Calu3 (cell line): ENCODE data around the gene GFY. TPM values are rescaled to one million over a fixed set of nuclear protein-coding genes. Genes with fewer than 3 reads are reported as not detected.

Experiments
- Bru-seq: library from RNA; stranded (reverse); fragments of 400-500 nt; gene quantifications from one replicate; lab custom pipeline; 2021; lab: Mats Ljungman, UMichigan
- BruChase-seq, 2 experiments: library from RNA; stranded (reverse); fragments of 400-500 nt; gene quantifications; one replicate each; lab custom pipeline; 2021; lab: Mats Ljungman, UMichigan
- BruUV-seq: library from RNA; stranded (reverse); fragments of 400-500 nt; replicated peaks from 2 replicates; lab custom pipeline; 2021; lab: Mats Ljungman, UMichigan
- CTCF ChIA-PET: fragments of 300-600 bp; sonication (Branson Sonifier 250); formaldehyde crosslinking; loops from one replicate; lab custom pipeline; 2022; ENCODE audit warnings: antibody characterized with exemption; lab: Charles Lee
- DNase-seq: peaks from one replicate; pipeline ENCODE4 v3.0.0; 2022
- H3K27ac Mint-ChIP-seq: one replicate; pipeline ENCODE4 v1.8.0; 2022; ENCODE audit warnings: mixed read lengths; ENCODE audit not compliant: unreplicated experiment
- H3K27me3 Mint-ChIP-seq: one replicate; pipeline ENCODE4 v1.8.0; 2022; ENCODE audit warnings: mixed read lengths; ENCODE audit not compliant: unreplicated experiment
- H3K36me3 Mint-ChIP-seq: one replicate; pipeline ENCODE4 v1.8.0; 2022; ENCODE audit warnings: mild to moderate bottlenecking, moderate library complexity, mixed read lengths; ENCODE audit not compliant: insufficient read depth, unreplicated experiment
- H3K4me1 Mint-ChIP-seq: one replicate; pipeline ENCODE4 v1.8.0; 2022; ENCODE audit warnings: mild to moderate bottlenecking, low read depth, mixed read lengths; ENCODE audit not compliant: unreplicated experiment
- H3K4me3 Mint-ChIP-seq: one replicate; pipeline ENCODE4 v1.8.0; 2022; ENCODE audit warnings: mild to moderate bottlenecking, low read depth, moderate library complexity, mixed read lengths; ENCODE audit not compliant: unreplicated experiment
- H3K9me3 Mint-ChIP-seq: one replicate; pipeline ENCODE4 v1.8.0; 2022; ENCODE audit warnings: low read depth, mixed read lengths; ENCODE audit not compliant: unreplicated experiment
- CTCF ChIP-seq: fragments of 200-600 bp; IDR thresholded peaks from one replicate; pipeline ENCODE4 v1.8.0; 2022; ENCODE audit warnings: antibody characterized with exemption; ENCODE audit not compliant: unreplicated experiment
- intact Hi-C: fragments of 100-400 bp; cut with micrococcal nuclease; formaldehyde crosslinking; loops from one replicate; pipeline ENCODE4 v1.10.0; 2022; ENCODE audit not compliant: unreplicated experiment
- long read RNA-seq: library from polyadenylated mRNA; stranded (forward); transcript quantifications from one replicate; pipeline ENCODE4 v2.0.0, GENCODE V29; 2022
- total RNA-seq: library from RNA; stranded (reverse); gene quantifications from 2 replicates; pipeline ENCODE4 v1.2.3, GENCODE V29; 2022

The GFY gene, protein sequence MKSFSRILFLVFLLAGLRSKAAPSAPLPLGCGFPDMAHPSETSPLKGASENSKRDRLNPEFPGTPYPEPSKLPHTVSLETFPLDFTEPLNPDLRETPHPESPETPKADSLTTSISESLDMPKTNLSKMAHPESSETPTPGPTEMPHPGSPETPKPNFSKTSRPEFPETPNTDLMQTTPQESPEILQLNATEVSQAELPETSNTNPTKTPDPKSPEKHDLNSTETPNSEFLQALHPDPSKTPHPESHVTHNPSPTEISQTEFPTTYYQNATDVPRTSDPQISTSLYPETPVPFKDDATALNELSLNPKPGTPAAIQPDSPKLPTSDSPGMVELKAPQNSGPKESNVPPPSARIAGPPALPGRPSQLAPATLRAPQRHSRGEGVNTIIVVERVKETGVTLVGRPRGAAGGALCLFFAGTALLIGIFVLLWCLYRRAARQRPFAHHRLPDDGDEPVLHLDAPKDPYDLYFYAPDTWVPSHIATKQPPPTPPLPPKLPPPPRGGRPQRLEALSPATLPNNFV
- total RNA-seq (not detected in 2 replicates), Bru-seq, nascent RNA (not detected), BruChase-seq, experiment 1, labeled RNA remaining after a 6-hour chase (not detected), BruChase-seq, experiment 2, labeled RNA remaining after a 2-hour chase (not detected)
- long read RNA-seq, partial matches to known transcripts = 1 of 1 reads
- long read RNA-seq, other reads (novel, unspliced or antisense) = 0 of 1 reads

- Mint-ChIP-seq H3K36me3 (peaks cover 5% of the 10 kb centered on the region), H3K4me1 (peaks cover 39% of the 10 kb centered on the region), H3K9me3 (no peaks in the 10 kb centered on the region), H3K27me3 (peaks cover 100% of the 10 kb centered on the region), H3K4me3 (no peak within 1 kb of the TSS), H3K27ac (no peak within 1 kb of the TSS)
- CTCF ChIA-PET = no interaction called here
- BruUV-seq = no TSS peak
- no peak for DNase-seq
- TF ChIP-seq CTCF = no peak
- intact Hi-C loops = loop anchor here (5.0 kb wide), 1 partner anchor 33 kb away; no protein-coding TSS in a partner anchor
Observed at GRCh38 chr19:49425178-49425577, at the start of gene GFY. GFY (plus strand) TSS chr19:49425388; CDS start chr19:49426431, 1,043 bp downstream.

GRCh38 chr19:49378512-49378911, 46.7 kb upstream of the GFY start:
- CTCF ChIA-PET = interaction anchor here (0.6 to 0.7 kb wide), 3 partner anchors 46 to 362 kb away, joined by 3 to 4 read pairs (median 3); no protein-coding TSS in a partner anchor
- no peaks in the 10 kb centered on the region for H3K36me3 Mint-ChIP-seq
- TF ChIP-seq CTCF = no peak
- no peak overlapping the region for H3K27ac Mint-ChIP-seq
- no TSS peak for BruUV-seq
- DNase-seq = no peak
- no peak overlapping the region for H3K4me3 Mint-ChIP-seq
- H3K9me3 Mint-ChIP-seq = peaks cover 5% of the 10 kb centered on the region
- no peaks in the 10 kb centered on the region for H3K4me1 Mint-ChIP-seq
- H3K27me3 Mint-ChIP-seq = peaks cover 44% of the 10 kb centered on the region
- intact Hi-C loops = no loop called here

DNA sequence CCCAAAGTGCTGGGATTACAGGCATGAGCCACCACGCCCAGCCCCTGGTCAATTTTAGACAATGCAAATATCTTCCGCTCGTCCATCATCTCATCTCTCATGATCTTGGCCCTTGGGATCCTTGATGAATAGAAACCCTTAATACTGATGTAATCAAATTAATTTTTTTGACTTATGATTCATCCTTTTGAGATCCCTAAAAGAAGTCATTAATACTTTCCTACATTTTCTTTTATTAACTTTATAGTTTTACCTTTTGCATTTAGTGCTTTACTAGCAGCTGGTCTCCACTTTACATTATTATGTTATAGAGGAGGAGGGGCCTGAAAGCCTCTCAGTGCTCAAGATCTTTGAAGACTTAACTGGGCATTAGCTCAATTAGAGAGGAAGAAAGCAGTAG, 44.8 kb upstream of the GFY start:
- no peak overlapping the region for H3K4me3 Mint-ChIP-seq
- CTCF ChIA-PET = no interaction called here
- intact Hi-C loops = no loop called here
- no peaks in the 10 kb centered on the region for H3K36me3 Mint-ChIP-seq
- peaks cover 33% of the 10 kb centered on the region for H3K27me3 Mint-ChIP-seq
- no peak overlapping the region for H3K27ac Mint-ChIP-seq
- DNase-seq = no peak
- no peak for TF ChIP-seq CTCF
- no peaks in the 10 kb centered on the region for H3K4me1 Mint-ChIP-seq
- BruUV-seq = no TSS peak
- H3K9me3 Mint-ChIP-seq = peaks cover 5% of the 10 kb centered on the region

GRCh38 chr19:49382639-49383038, 42.5 kb upstream of the GFY start:
- BruUV-seq = no TSS peak
- Mint-ChIP-seq H3K27me3 (peaks cover 16% of the 10 kb centered on the region), H3K36me3 (no peaks in the 10 kb centered on the region), H3K4me1 (no peaks in the 10 kb centered on the region), H3K27ac (no peak overlapping the region), H3K4me3 (no peak overlapping the region), H3K9me3 (peaks cover 5% of the 10 kb centered on the region)
- intact Hi-C loops = no loop called here
- CTCF ChIA-PET = interaction anchor here (0.8 kb wide), 1 partner anchor 30 kb away, joined by 4 read pairs; no protein-coding TSS in a partner anchor
- no peak for DNase-seq
- TF ChIP-seq CTCF = no peak
